ENCODE measurements around the gene GNB5.
"Not testable (repeated sequence)": the region's sequence is repeated elsewhere in the genome, so short reads cannot be mapped to it uniquely, and the experiment has no call there.

Gene GNB5

GRCh38 chr15:52204657-52205056, 13.5 kb upstream of the GNB5 start:
- DNase-seq: no peak

- DNase-seq: no peak
Measured at GRCh38 chr15:52200831-52201365, 9.7 kb upstream of the GNB5 start.

GRCh38 chr15:52199271-52199670, 8.1 kb upstream of the GNB5 start:
- DNase-seq: no peak

- DNase-seq: no peak
Measured at GRCh38 chr15:52196891-52197290, 5.7 kb upstream of the GNB5 start.

GRCh38 chr15:52193791-52194190, 2.6 kb upstream of the GNB5 start:
- no peak for DNase-seq

GRCh38 chr15:52193321-52193720, 2.1 kb upstream of the GNB5 start:
- DNase-seq: no peak

GRCh38 chr15:52186651-52187486, 4.3 kb downstream of the GNB5 start:
- no peak for DNase-seq

GRCh38 chr15:52185151-52185561, 6.0 kb downstream of the GNB5 start:
- no peak for DNase-seq

GRCh38 chr15:52184721-52185120, 6.5 kb downstream of the GNB5 start:
- no peak for DNase-seq

- DNase-seq: no peak
Measured at GRCh38 chr15:52183562-52184173, 7.5 kb downstream of the GNB5 start.

- DNase-seq: no peak
Measured at GRCh38 chr15:52181938-52182780, 9.0 kb downstream of the GNB5 start.

GRCh38 chr15:52180851-52181450, 10.2 kb downstream of the GNB5 start:
- DNase-seq: no peak

GRCh38 chr15:52180196-52180835, 10.9 kb downstream of the GNB5 start:
- DNase-seq: no peak

- DNase-seq: peak; percentile 36
Measured at GRCh38 chr15:52179278-52180195, 11.7 kb downstream of the GNB5 start.

- no peak for DNase-seq
Measured at GRCh38 chr15:52178765-52179164, 12.4 kb downstream of the GNB5 start.

GRCh38 chr15:52172869-52173268, 18.3 kb downstream of the GNB5 start:
- DNase-seq: no peak

- no peak for DNase-seq
Measured at GRCh38 chr15:52171807-52172206, 19.4 kb downstream of the GNB5 start.

- DNase-seq: no peak
Measured at GRCh38 chr15:52171386-52171785, 19.8 kb downstream of the GNB5 start.

- not testable (repeated sequence) for DNase-seq
Measured at GRCh38 chr15:52170199-52170598, 21.0 kb downstream of the GNB5 start.

- DNase-seq: not testable (repeated sequence)
Measured at GRCh38 chr15:52165494-52166131, 25.6 kb downstream of the GNB5 start.

Measured in DMS 273 treated with DMSO at 0.1 percent for 48 hours (cell line).